Islet precursor cell (in vitro differentiated cells): ENCODE data around the gene ARMC8.

Experiments
- DNase-seq: peaks from one replicate; pipeline ENCODE4 v3.0.0-alpha.2; 2018

Gene ARMC8

GRCh38 chr3:138249636-138250035 is 62.5 kb downstream of the ARMC8 start:
- no peak for DNase-seq

- no peak for DNase-seq
These were observed 66.5 kb downstream of the ARMC8 start for GRCh38 chr3:138253609-138254008.

- no peak for DNase-seq
These were observed 67.1 kb downstream of the ARMC8 start for GRCh38 chr3:138254216-138254615.

- DNase-seq = no peak
These were observed 68.9 kb downstream of the ARMC8 start for GRCh38 chr3:138256022-138256421.

GRCh38 chr3:138257986-138258385 is 70.9 kb downstream of the ARMC8 start:
- DNase-seq = no peak

GRCh38 chr3:138259126-138259525 is 72.0 kb downstream of the ARMC8 start:
- DNase-seq = no peak

- DNase-seq = no peak
These were observed 73.5 kb downstream of the ARMC8 start for GRCh38 chr3:138260611-138261010.

- DNase-seq = no peak
These were observed 76.0 kb downstream of the ARMC8 start for GRCh38 chr3:138263104-138263503.

GRCh38 chr3:138265745-138266144 is 78.6 kb downstream of the ARMC8 start:
- no peak for DNase-seq

GRCh38 chr3:138267083-138267482 is 80.0 kb downstream of the ARMC8 start:
- DNase-seq = no peak

GRCh38 chr3:138270245-138270644 is 83.1 kb downstream of the ARMC8 start:
- DNase-seq = no peak

GRCh38 chr3:138271189-138271794 is 84.2 kb downstream of the ARMC8 start:
- DNase-seq = no peak

GRCh38 chr3:138281561-138281960 is 94.5 kb downstream of the ARMC8 start:
- DNase-seq = no peak

GRCh38 chr3:138282836-138283235 is 95.7 kb downstream of the ARMC8 start:
- no peak for DNase-seq

- DNase-seq = no peak
These were observed 97.0 kb downstream of the ARMC8 start for GRCh38 chr3:138284079-138284478.

GRCh38 chr3:138284957-138285477 is 97.9 kb downstream of the ARMC8 start:
- DNase-seq = no peak

GRCh38 chr3:138289260-138289659 is 102.2 kb downstream of the ARMC8 start:
- DNase-seq = no peak

GRCh38 chr3:138289701-138290100 is 102.6 kb downstream of the ARMC8 start:
- DNase-seq = no peak

GRCh38 chr3:138296639-138297038 is 109.5 kb downstream of the ARMC8 start:
- no peak for DNase-seq

- DNase-seq = no peak
These were observed 110.0 kb downstream of the ARMC8 start for GRCh38 chr3:138297059-138297607.

GRCh38 chr3:138297876-138298275 is 110.8 kb downstream of the ARMC8 start:
- DNase-seq = no peak

GRCh38 chr3:138300647-138301046 is 113.5 kb downstream of the ARMC8 start:
- no peak for DNase-seq

- DNase-seq = no peak
These were observed 116.4 kb downstream of the ARMC8 start for GRCh38 chr3:138303474-138303873.

GRCh38 chr3:138307899-138308298 is 120.8 kb downstream of the ARMC8 start:
- DNase-seq = no peak

- DNase-seq = no peak
These were observed 121.7 kb downstream of the ARMC8 start for GRCh38 chr3:138308783-138309182.
